H1 (cell line): ENCODE measurements around the gene DCTN1. TPM values are rescaled to one million over a fixed set of nuclear protein-coding genes. Genes with fewer than 3 reads are reported as not detected.
A peak's percentile ranks its signal among the peaks of the same experiment; 100 is the strongest.

Source experiments
- CTCF ChIA-PET: fragments of 300-600 bp; sonication (Branson Sonifier 250); formaldehyde crosslinking; loops from one replicate; lab custom pipeline; 2021; ENCODE audit not compliant: partially characterized antibody; lab: Charles Lee
- POLR2A ChIA-PET: fragments of 300-600 bp; sonication (Branson Sonifier 250); formaldehyde crosslinking; loops from one replicate; lab custom pipeline; 2021; ENCODE audit warnings: inconsistent platforms; ENCODE audit not compliant: partially characterized antibody; lab: Charles Lee
- DNase-seq, 2 experiments: peaks; one replicate each; pipeline versions ENCODE4 v3.0.0 to v3.0.0-alpha.2; 2010 to 2022; ENCODE audit warnings: low spot score in 2 of 2, low read depth in 1 of 2, mixed read lengths in 1 of 2
- FAIRE-seq: peaks from 2 replicates; lab custom pipeline; 2011; peaks lifted over from hg19 to GRCh38; lab: Jason Lieb, UNC
- H2AFZ ChIP-seq: 2 replicates; pipeline ENCODE4 v1.8.1; 2012; ENCODE audit warnings: low read length, inconsistent platforms
- H2AK5ac ChIP-seq: 2 replicates; pipeline ENCODE4 v1.6.1; 2013; ENCODE audit warnings: low read depth, low read length
- H2BK120ac ChIP-seq: replicated peaks from 2 replicates; pipeline ENCODE3; 2013; ENCODE audit warnings: low read depth, low read length, inconsistent platforms
- H2BK12ac ChIP-seq: 2 replicates; pipeline ENCODE4 v1.6.1; 2013; ENCODE audit warnings: low read depth, low read length
- H2BK15ac ChIP-seq: 2 replicates; pipeline ENCODE4 v1.6.1; 2013; ENCODE audit warnings: low read length
- H2BK20ac ChIP-seq: 2 replicates; pipeline ENCODE4 v1.6.1; 2013; ENCODE audit warnings: low read length
- H2BK5ac ChIP-seq: 2 replicates; pipeline ENCODE4 v1.6.1; 2013; ENCODE audit warnings: low read depth, low read length
- H3K14ac ChIP-seq: 2 replicates; pipeline ENCODE4 v1.6.1; 2013; ENCODE audit warnings: inconsistent platforms; ENCODE audit not compliant: insufficient read length
- H3K18ac ChIP-seq: 2 replicates; pipeline ENCODE4 v1.6.1; 2013; ENCODE audit warnings: low read length; ENCODE audit errors: extremely low read depth
- H3K23ac ChIP-seq: 2 replicates; pipeline ENCODE4 v1.6.1; 2013; ENCODE audit warnings: inconsistent platforms; ENCODE audit not compliant: insufficient read length
- H3K23me2 ChIP-seq: 2 replicates; pipeline ENCODE4 v1.6.1; 2013; ENCODE audit warnings: low read depth, low read length
- H3K27ac ChIP-seq: 2 replicates; pipeline ENCODE4 v1.6.1; 2011; ENCODE audit warnings: low read depth, low read length, inconsistent platforms
- H3K27me3 ChIP-seq, 4 experiments: replicated peaks in 1 of 4; 1 replicate in 1 of 4; 2 replicates in 3 of 4; pipeline versions ENCODE4 v1.6.1 to v1.8.1; 2011 to 2013; ENCODE audit warnings: low read length in 3 of 4, mild to moderate bottlenecking in 3 of 4, inconsistent platforms in 2 of 4, mixed read lengths in 2 of 4, moderate library complexity in 1 of 4; ENCODE audit not compliant: control insufficient read depth in 3 of 4, insufficient read depth in 3 of 4; ENCODE audit errors: extremely low read depth in 1 of 4
- H3K36me3 ChIP-seq, 4 experiments: 2 replicates each; pipeline versions ENCODE4 v1.6.1 to v1.8.1; 2011 to 2013; ENCODE audit warnings: mild to moderate bottlenecking in 4 of 4, low read length in 3 of 4, moderate library complexity in 2 of 4, control low read depth in 1 of 4, inconsistent platforms in 1 of 4; ENCODE audit not compliant: insufficient read depth in 4 of 4, control insufficient read depth in 2 of 4
- H3K4ac ChIP-seq: replicated peaks from 2 replicates; pipeline ENCODE3; 2013; ENCODE audit warnings: low read length, low read depth, mixed read lengths, inconsistent platforms; ENCODE audit not compliant: insufficient read length
- H3K4me1 ChIP-seq, 4 experiments: replicated peaks in 1 of 4; 1 replicate in 1 of 4; 2 replicates in 3 of 4; pipeline versions ENCODE4 v1.6.1 to v1.8.1; 2011 to 2013; ENCODE audit warnings: low read length in 3 of 4, inconsistent platforms in 2 of 4, mixed read lengths in 1 of 4; ENCODE audit not compliant: insufficient read depth in 4 of 4, control insufficient read depth in 3 of 4
- H3K4me2 ChIP-seq, 2 experiments: 2 replicates each; pipeline versions ENCODE4 v1.6.1 to v1.8.1; 2011 to 2013; ENCODE audit warnings: low read depth in 2 of 2, low read length in 2 of 2, control low read depth in 1 of 2, inconsistent platforms in 1 of 2, mild to moderate bottlenecking in 1 of 2; ENCODE audit not compliant: insufficient read depth in 1 of 2
- H3K4me3 ChIP-seq, 4 experiments: fragments of 200-600, 300-600 bp in 1 of 4; sonication (generic), shearing (Covaris generic), sonication (Bioruptor Twin) in 1 of 4; 2 replicates each; pipeline versions ENCODE4 v1.5.1 to v1.8.1; 2011 to 2016; ENCODE audit warnings: low read length in 4 of 4, low read depth in 3 of 4, control low read depth in 2 of 4, inconsistent platforms in 2 of 4, mild to moderate bottlenecking in 2 of 4, mixed read lengths in 1 of 4, moderate library complexity in 1 of 4; ENCODE audit not compliant: insufficient read depth in 2 of 4; ENCODE audit errors: extremely low read depth in 1 of 4
- H3K56ac ChIP-seq: replicated peaks from 2 replicates; pipeline ENCODE3; 2013; ENCODE audit warnings: low read depth, mild to moderate bottlenecking, mixed read lengths, low read length, inconsistent platforms; ENCODE audit not compliant: insufficient read length
- H3K79me1 ChIP-seq: 2 replicates; pipeline ENCODE4 v1.6.1; 2013; ENCODE audit warnings: low read depth, low read length, control low read depth
- H3K79me2 ChIP-seq, 2 experiments: 2 replicates each; pipeline versions ENCODE4 v1.6.1 to v1.8.1; 2012 to 2013; ENCODE audit warnings: low read length in 2 of 2, mild to moderate bottlenecking in 2 of 2, inconsistent platforms in 1 of 2; ENCODE audit not compliant: insufficient read depth in 2 of 2, control insufficient read depth in 1 of 2
- H3K9ac ChIP-seq, 4 experiments: replicated peaks in 1 of 4; 1 replicate in 1 of 4; 2 replicates in 3 of 4; pipeline versions ENCODE4 v1.6.1 to v1.8.1; 2011 to 2013; ENCODE audit warnings: low read depth in 3 of 4, low read length in 3 of 4, control low read depth in 2 of 4, mild to moderate bottlenecking in 2 of 4, moderate library complexity in 2 of 4, inconsistent platforms in 1 of 4; ENCODE audit errors: extremely low read depth in 1 of 4
- H3K9me3 ChIP-seq, 2 experiments: 2 replicates each; pipeline versions ENCODE4 v1.6.1 to v1.8.1; 2012 to 2013; ENCODE audit warnings: mild to moderate bottlenecking in 2 of 2, moderate library complexity in 2 of 2, control low read depth in 1 of 2, inconsistent platforms in 1 of 2, low read depth in 1 of 2, low read length in 1 of 2, mixed read lengths in 1 of 2; ENCODE audit not compliant: insufficient read depth in 2 of 2
- H4K20me1 ChIP-seq, 2 experiments: replicated peaks in 1 of 2; 2 replicates each; pipeline versions ENCODE3 to v1.8.1; 2011 to 2013; ENCODE audit warnings: inconsistent platforms in 2 of 2, low read length in 2 of 2, mild to moderate bottlenecking in 1 of 2; ENCODE audit not compliant: insufficient read depth in 2 of 2, control insufficient read depth in 1 of 2
- H4K5ac ChIP-seq: 2 replicates; pipeline ENCODE4 v1.6.1; 2013; ENCODE audit warnings: low read length, low read depth, mixed read lengths, inconsistent platforms; ENCODE audit not compliant: insufficient read length
- H4K8ac ChIP-seq: 2 replicates; pipeline ENCODE4 v1.8.0; 2013; ENCODE audit warnings: mild to moderate bottlenecking, moderate library complexity, low read length, inconsistent platforms; ENCODE audit not compliant: insufficient read depth; ENCODE audit errors: extremely low read depth
- H4K91ac ChIP-seq: replicated peaks from 2 replicates; pipeline ENCODE3; 2013; ENCODE audit warnings: low read length, mixed read lengths, inconsistent platforms; ENCODE audit not compliant: insufficient read length
- CBX5 ChIP-seq: fragments of 300-800, 300-1000 bp; sonication (generic); IDR thresholded peaks from 2 replicates; pipeline ENCODE4 v1.7.1; 2016; ENCODE audit warnings: antibody characterized with exemption, low read length, low read depth
- CHD1 ChIP-seq: IDR thresholded peaks from 2 replicates; pipeline ENCODE4 v1.6.1; 2012; ENCODE audit warnings: low read depth, low read length, improper control_type of control experiment
- JUND ChIP-seq: IDR thresholded peaks from 2 replicates; pipeline ENCODE4 v1.6.1; 2011; ENCODE audit warnings: mild to moderate bottlenecking, improper control_type of control experiment, low read length
- MAFK ChIP-seq: IDR thresholded peaks from 2 replicates; pipeline ENCODE4 v1.6.1; 2012; ENCODE audit warnings: low read depth, mild to moderate bottlenecking, improper control_type of control experiment, low read length
- POLR2A ChIP-seq, 2 experiments: IDR thresholded peaks; 1 replicate in 1 of 2; 2 replicates in 1 of 2; pipeline ENCODE4 v1.6.1; 2011; ENCODE audit warnings: low read depth in 2 of 2, low read length in 2 of 2, mild to moderate bottlenecking in 2 of 2; ENCODE audit errors: control extremely low read depth in 1 of 2
- RXRA ChIP-seq: IDR thresholded peaks from 2 replicates; pipeline ENCODE4 v1.6.1; 2011; ENCODE audit warnings: low read depth, mild to moderate bottlenecking, low read length, moderate library complexity; ENCODE audit not compliant: insufficient read depth
- SAP30 ChIP-seq: fragments of 300-600 bp; sonication (generic); IDR thresholded peaks from 2 replicates; pipeline ENCODE4 v1.7.1; 2012; ENCODE audit warnings: low read length, moderate library complexity, mild to moderate bottlenecking, inconsistent platforms; ENCODE audit not compliant: insufficient read depth, insufficient replicate concordance
- TEAD4 ChIP-seq: IDR thresholded peaks from 2 replicates; pipeline ENCODE4 v1.6.1; 2012; ENCODE audit warnings: low read depth, low read length, inconsistent platforms, mixed read lengths
- whole genome bisulfite sequencing, 2 experiments: shearing (Covaris generic) in 1 of 2; methylation state at CpG; one replicate each; pipeline versions ENCODE4 v1.1.6 to v1.1.7; 2013 to 2015; ENCODE audit warnings: low lambda C conversion rate in 2 of 2, mixed read lengths in 2 of 2, inconsistent platforms in 1 of 2, low coverage in 1 of 2, missing lambda C conversion rate in 1 of 2; ENCODE audit not compliant: insufficient replicate concordance in 2 of 2, insufficient coverage in 1 of 2, insufficient read length in 1 of 2; ENCODE audit errors: extremely low coverage in 1 of 2, missing lambda C conversion rate in 1 of 2; 5-methylcytosine and 5-hydroxymethylcytosine counted together
- polyA plus RNA-seq, 7 experiments: library from polyadenylated mRNA; depleted of rRNA in 3 of 7; stranded (reverse) in 5 of 7; unstranded in 2 of 7; fragments of >200 nt in 5 of 7; fragments of 200-250 nt in 2 of 7; gene quantifications; 1 replicate in 5 of 7; 2 replicates in 1 of 7; 4 replicates in 1 of 7; pipeline versions ENCODE4 v1.2.1 to v1.2.3, GENCODE V29; 2011 to 2013; ENCODE audit warnings: missing spikeins in 2 of 7, mixed read lengths in 2 of 7
- total RNA-seq: library from RNA; stranded (reverse); fragmentation: NEBNext Ultra II Directional; extraction: Animal tissue kit (Norgen Biotek cat#: 25700); gene quantifications from 2 replicates; pipeline ENCODE4 v1.2.1, GENCODE V29; 2021
- TF ChIP-seq, protein P1 (sequence below), 3 experiments: IDR thresholded peaks; 1 replicate in 2 of 3; 2 replicates in 1 of 3; pipeline versions ENCODE4 v1.5.1 to v1.6.1; 2011; ENCODE audit warnings: low read length in 3 of 3, mild to moderate bottlenecking in 3 of 3, inconsistent platforms in 2 of 3, low read depth in 1 of 3, moderate library complexity in 1 of 3; ENCODE audit not compliant: insufficient read depth in 1 of 3; ENCODE audit errors: control extremely low read depth in 1 of 3

Gene DCTN1
- total and polyA plus RNA-seq, 2 of the 8 experiments (the other 6 are each of a cell fraction or from before 2014, with no cell fraction given): 105 to 162 TPM

DNA sequence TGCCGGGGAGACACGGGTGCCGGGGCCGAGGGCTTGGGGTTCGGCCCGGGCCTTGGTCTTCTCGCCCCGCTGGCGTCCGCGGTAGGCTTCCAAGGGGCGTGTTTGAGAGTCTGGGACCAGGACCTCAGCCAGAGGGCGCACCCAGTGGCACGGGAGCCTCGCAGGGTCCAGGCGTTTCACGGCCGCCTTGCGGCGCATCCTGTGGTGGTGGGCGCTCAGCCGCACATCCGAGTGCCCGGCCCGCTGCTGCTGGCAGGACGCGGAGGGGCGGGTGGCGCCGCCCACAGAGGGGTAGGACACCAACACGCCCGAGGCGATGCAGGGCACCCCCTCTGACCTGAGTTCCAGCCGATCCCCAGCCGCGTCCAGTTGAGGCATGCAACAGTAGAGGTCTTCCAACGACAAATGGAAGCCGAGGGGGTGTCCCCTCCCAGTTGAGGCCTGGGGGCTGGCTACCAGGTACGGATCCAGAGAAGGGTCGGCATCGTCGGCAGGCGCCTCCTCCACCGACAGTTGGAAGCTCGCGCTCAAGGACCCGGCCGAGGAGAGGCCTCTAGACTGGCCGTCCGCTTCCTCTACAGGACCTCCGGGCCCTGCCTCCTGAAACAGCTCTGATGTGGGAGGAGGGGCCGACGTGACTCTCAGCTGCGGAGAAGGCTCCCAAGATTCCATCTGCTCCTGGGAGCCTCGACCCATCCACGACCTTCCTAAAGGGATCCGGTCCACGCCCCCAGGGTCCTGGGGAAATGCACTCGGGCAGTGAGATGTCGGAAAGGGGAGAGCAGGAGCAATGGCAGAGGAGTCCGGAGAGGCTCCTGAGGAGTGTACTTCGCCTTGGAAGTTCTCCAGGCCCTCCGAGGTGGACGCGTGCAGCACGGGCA is 35.0 kb upstream of the DCTN1 start:
- Histone ChIP-seq H3K4me1 (peaks cover 0 to 13% (median 0%) of the 10 kb centered on the region in 4 experiments; a peak in 3 of 7 replicates), H3K27me3 (no peaks in the 10 kb centered on the region), H3K9me3 (no peaks in the 10 kb centered on the region), H4K20me1 (no peaks in the 10 kb centered on the region), H3K14ac (no peak overlapping the region), H2BK5ac (peak overlapping the region; percentile 78; the same call in 1 of the 2 replicates), H3K23ac (no peak overlapping the region), H4K91ac (no peak overlapping the region), H2BK15ac (no peak overlapping the region), H3K9ac (no peak overlapping the region), H2BK120ac (no peak overlapping the region), H3K4ac (no peak overlapping the region), H2AFZ (no peak overlapping the region), H3K36me3 (no peaks in the 10 kb centered on the region), H4K5ac (no peak overlapping the region), H3K4me3 (no peak overlapping the region; a peak in 1 of 8 replicates), H3K4me2 (peak overlapping the region in 1 of 2 experiments; percentile 52; a peak in 1 of 4 replicates), H3K27ac (no peak overlapping the region), H3K79me1 (no peaks in the 10 kb centered on the region), H3K79me2 (no peaks in the 10 kb centered on the region), H3K56ac (no peak overlapping the region), H4K8ac (peak overlapping the region; percentile 89), H2AK5ac (no peak overlapping the region), H2BK20ac (no peak overlapping the region), H3K18ac (0 out of 2 replicates have a peak overlapping the region, but pooled peaks have one; percentile 2), H2BK12ac (no peak overlapping the region), H3K23me2 (no peaks in the 10 kb centered on the region)
- POLR2A ChIA-PET: interaction anchor here (0.5 to 1.6 kb wide), 4 partner anchors 10 to 23 kb away, joined by 3 to 4 read pairs (median 3); no protein-coding TSS in a partner anchor
- no peak for FAIRE-seq
- CTCF ChIA-PET: interaction anchor here (0.7 to 4.0 kb wide), 9 partner anchors 12 to 80 kb away, joined by 3 to 19 read pairs (median 4); partner anchors contain the start of gene MOGS
- DNase-seq: no peak
- whole genome bisulfite sequencing, 2 experiments: 91% methylated on average over 51 of the region's 66 CpGs; no CpG with 5 or more reads in 1 of the 2 experiments
- TF ChIP-seq POLR2A (IDR thresholded peaks at IDR 0.05; ENCODE audit: control extremely low read depth in 1 of 2, low read depth in 2 of 2, low read length in 2 of 2): no peak
- no peak for TF ChIP-seq JUND
- TF ChIP-seq TEAD4: no peak
- no peak for TF ChIP-seq MAFK
- no peak for TF ChIP-seq CBX5
- TF ChIP-seq SAP30: no peak
- TF ChIP-seq, protein P1, sequence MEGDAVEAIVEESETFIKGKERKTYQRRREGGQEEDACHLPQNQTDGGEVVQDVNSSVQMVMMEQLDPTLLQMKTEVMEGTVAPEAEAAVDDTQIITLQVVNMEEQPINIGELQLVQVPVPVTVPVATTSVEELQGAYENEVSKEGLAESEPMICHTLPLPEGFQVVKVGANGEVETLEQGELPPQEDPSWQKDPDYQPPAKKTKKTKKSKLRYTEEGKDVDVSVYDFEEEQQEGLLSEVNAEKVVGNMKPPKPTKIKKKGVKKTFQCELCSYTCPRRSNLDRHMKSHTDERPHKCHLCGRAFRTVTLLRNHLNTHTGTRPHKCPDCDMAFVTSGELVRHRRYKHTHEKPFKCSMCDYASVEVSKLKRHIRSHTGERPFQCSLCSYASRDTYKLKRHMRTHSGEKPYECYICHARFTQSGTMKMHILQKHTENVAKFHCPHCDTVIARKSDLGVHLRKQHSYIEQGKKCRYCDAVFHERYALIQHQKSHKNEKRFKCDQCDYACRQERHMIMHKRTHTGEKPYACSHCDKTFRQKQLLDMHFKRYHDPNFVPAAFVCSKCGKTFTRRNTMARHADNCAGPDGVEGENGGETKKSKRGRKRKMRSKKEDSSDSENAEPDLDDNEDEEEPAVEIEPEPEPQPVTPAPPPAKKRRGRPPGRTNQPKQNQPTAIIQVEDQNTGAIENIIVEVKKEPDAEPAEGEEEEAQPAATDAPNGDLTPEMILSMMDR (IDR thresholded peaks at IDR 0.05; ENCODE audit: control extremely low read depth in 1 of 3, insufficient read depth in 1 of 3, low read depth in 1 of 3, low read length in 3 of 3): no peak
- TF ChIP-seq RXRA: no peak
- no peak for TF ChIP-seq CHD1
